Measurements from ENCODE around the gene GPR162. TPM values are rescaled to one million over a fixed set of nuclear protein-coding genes. Genes with fewer than 3 reads are reported as not detected.
A peak's percentile ranks its signal among the peaks of the same experiment; 100 is the strongest.

GPR162 gene
- polyA plus RNA-seq, 2 of the 4 experiments (the other 2 are of a cell fraction): 1.7 to 1.8 TPM

GRCh38 chr12:6827982-6828780 lies 6.6 kb downstream of the GPR162 start, which contains the start of gene P3H3 (continued):
- TF ChIP-seq CTCF (IDR thresholded peaks at IDR 0.05): peak; percentile 37; the same call in 2 of the 3 replicates
- no peak for TF ChIP-seq RFX5 (IDR thresholded peaks at IDR 0.05)
- TF ChIP-seq MAZ (IDR thresholded peaks at IDR 0.05; ENCODE audit: borderline replicate concordance, low read depth, low read length): no peak
- TF ChIP-seq ZNF302 (CRISPR knock-in tag; IDR thresholded peaks at IDR 0.05): no peak
- peak; percentile 84 for TF ChIP-seq MAFK (IDR thresholded peaks at IDR 0.05; ENCODE audit: partially characterized antibody)
- TF ChIP-seq EHMT2 (IDR thresholded peaks at IDR 0.05; ENCODE audit: low read depth): no peak
- TF ChIP-seq JUN (IDR thresholded peaks at IDR 0.05): peak in 1 of 2 experiments; percentile 19; a peak in 2 of 5 replicates
- TF ChIP-seq FOSB (CRISPR knock-in tag; IDR thresholded peaks at IDR 0.05): no peak
- no peak for TF ChIP-seq GATA3 (IDR thresholded peaks at IDR 0.05; ENCODE audit: borderline replicate concordance)

GRCh38 chr12:6828781-6829535 lies 7.3 kb downstream of the GPR162 start:
- Histone ChIP-seq H3K27ac (peak overlapping the region; percentile 87 to 96), H3K9me3 (no peaks in the 10 kb centered on the region), H3K4me3 (peak overlapping the region; percentile 87), H3K4me1 (peaks cover 19% of the 10 kb centered on the region), H3K4me2 (peak overlapping the region; percentile 72)
- WGBS (ENCODE audit: missing lambda C conversion rate): 25% methylated on average over 31 of the region's 71 CpGs
- CTCF ChIA-PET: interaction anchor here (0.6 to 29.8 kb wide), 19 partner anchors 11 to 165 kb away, joined by 3 to 306 read pairs (median 3); partner anchors contain the start of genes CD4, COPS7A, GNB3 and MLF2
- TF ChIP-seq BHLHE40 (IDR thresholded peaks at IDR 0.05; ENCODE audit: low read depth, low read length) (no peak), ZC3H11A (IDR thresholded peaks at IDR 0.05) (no peak), RNF2 (IDR thresholded peaks at IDR 0.05; ENCODE audit: borderline replicate concordance, low read depth) (peak; percentile 86; the same call in 1 of the 2 replicates), NR3C1 (IDR thresholded peaks at IDR 0.05) (no peak), JUN (IDR thresholded peaks at IDR 0.05) (peak in 1 of 2 experiments; percentile 4; a peak in 1 of 5 replicates), E2F6 (IDR thresholded peaks at IDR 0.05; ENCODE audit: borderline replicate concordance, low read depth) (peak; percentile 64; the same call in 1 of the 2 replicates), CTCF (IDR thresholded peaks at IDR 0.05) (no peak), MAX (IDR thresholded peaks at IDR 0.05) (peak; percentile 28; the same call in 1 of the 2 replicates)
- POLR2A ChIA-PET: interaction anchor here (0.7 to 2.6 kb wide), 5 partner anchors 23 to 139 kb away, joined by 3 to 20 read pairs (median 6); partner anchors contain the start of genes CDCA3, COPS7A, MLF2 and USP5
- DNase-seq (ENCODE audit: low read depth in 1 of 2, low spot score in 1 of 2) (peak in 1 of 2 experiments; percentile 47), ATAC-seq (peak; percentile 46 to 52; a peak in 5 of 6 replicates), FAIRE-seq (no peak)
